ENCODE data around the gene PPP1R17. TPM values are rescaled to one million over a fixed set of nuclear protein-coding genes. Genes with fewer than 3 reads are reported as not detected.

The PPP1R17 gene
- total RNA-seq, 2 experiments from 2014 or later, result not detected

DNA sequence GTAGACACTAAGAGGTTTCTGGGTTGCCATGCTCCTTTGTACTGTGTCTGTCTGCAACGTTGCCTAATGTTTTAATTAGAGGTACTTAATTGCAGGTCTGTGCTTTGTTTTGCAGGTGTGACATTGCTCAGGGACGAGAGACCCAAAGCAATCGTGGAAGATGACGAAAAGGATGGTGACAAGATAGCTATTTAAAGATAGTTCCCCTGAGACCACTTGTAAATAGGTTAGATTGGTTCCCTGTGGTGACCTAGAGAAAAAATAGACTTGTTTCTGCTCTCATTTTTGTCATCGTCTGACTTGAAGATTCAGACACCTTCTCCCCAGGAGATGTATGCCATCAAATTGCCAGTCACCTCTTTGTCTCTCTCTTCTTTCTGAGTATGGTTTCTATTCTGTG, 20.1 kb downstream of the PPP1R17 start:
- CTCF ChIA-PET (ENCODE audit: unreplicated experiment), result no interaction called here
- H3K79me2 ChIP-seq (ENCODE audit: insufficient read depth, low read depth, low read length), result no peaks in the 10 kb centered on the region
- no peaks in the 10 kb centered on the region for H4K20me1 ChIP-seq (ENCODE audit: insufficient read depth, low read length)
- H3K4me3 ChIP-seq (ENCODE audit: low read depth, low read length, poor library complexity, severe bottlenecking), result no peak overlapping the region
- no peak for DNase-seq (ENCODE audit: low spot score)
- H3K4me1 ChIP-seq (ENCODE audit: insufficient read depth, low read length, poor library complexity, severe bottlenecking), result no peaks in the 10 kb centered on the region
- no peak overlapping the region for H3K27ac ChIP-seq (ENCODE audit: low read depth, low read length, poor library complexity, severe bottlenecking)
- H2AFZ ChIP-seq (ENCODE audit: low read length), result no peak overlapping the region
- intact Hi-C loops (cut with micrococcal nuclease; ENCODE audit: unreplicated experiment), result no loop called here
- H3K36me3 ChIP-seq (ENCODE audit: insufficient read depth, low read length), result no peaks in the 10 kb centered on the region
- no peaks in the 10 kb centered on the region for H3K9me2 ChIP-seq (ENCODE audit: insufficient read depth, low read length)
- no peaks in the 10 kb centered on the region for H3K9me3 ChIP-seq (ENCODE audit: low read length)
- POLR2A ChIA-PET, result interaction anchor here (0.7 kb wide), 1 partner anchor 1823 kb away, joined by 3 read pairs; no protein-coding TSS in a partner anchor
- TF ChIP-seq EZH2phosphoT487 (IDR thresholded peaks at IDR 0.05; ENCODE audit: borderline replicate concordance, low read depth, low read length), result no peak
- TF ChIP-seq, protein P1, sequence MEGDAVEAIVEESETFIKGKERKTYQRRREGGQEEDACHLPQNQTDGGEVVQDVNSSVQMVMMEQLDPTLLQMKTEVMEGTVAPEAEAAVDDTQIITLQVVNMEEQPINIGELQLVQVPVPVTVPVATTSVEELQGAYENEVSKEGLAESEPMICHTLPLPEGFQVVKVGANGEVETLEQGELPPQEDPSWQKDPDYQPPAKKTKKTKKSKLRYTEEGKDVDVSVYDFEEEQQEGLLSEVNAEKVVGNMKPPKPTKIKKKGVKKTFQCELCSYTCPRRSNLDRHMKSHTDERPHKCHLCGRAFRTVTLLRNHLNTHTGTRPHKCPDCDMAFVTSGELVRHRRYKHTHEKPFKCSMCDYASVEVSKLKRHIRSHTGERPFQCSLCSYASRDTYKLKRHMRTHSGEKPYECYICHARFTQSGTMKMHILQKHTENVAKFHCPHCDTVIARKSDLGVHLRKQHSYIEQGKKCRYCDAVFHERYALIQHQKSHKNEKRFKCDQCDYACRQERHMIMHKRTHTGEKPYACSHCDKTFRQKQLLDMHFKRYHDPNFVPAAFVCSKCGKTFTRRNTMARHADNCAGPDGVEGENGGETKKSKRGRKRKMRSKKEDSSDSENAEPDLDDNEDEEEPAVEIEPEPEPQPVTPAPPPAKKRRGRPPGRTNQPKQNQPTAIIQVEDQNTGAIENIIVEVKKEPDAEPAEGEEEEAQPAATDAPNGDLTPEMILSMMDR (conservative IDR thresholded peaks at IDR 0.05; ENCODE audit: low read length), result no peak
- no peak overlapping the region for H3K4me2 ChIP-seq (ENCODE audit: low read length)
- BruUV-seq (replicated peaks), result no TSS peak

DNA sequence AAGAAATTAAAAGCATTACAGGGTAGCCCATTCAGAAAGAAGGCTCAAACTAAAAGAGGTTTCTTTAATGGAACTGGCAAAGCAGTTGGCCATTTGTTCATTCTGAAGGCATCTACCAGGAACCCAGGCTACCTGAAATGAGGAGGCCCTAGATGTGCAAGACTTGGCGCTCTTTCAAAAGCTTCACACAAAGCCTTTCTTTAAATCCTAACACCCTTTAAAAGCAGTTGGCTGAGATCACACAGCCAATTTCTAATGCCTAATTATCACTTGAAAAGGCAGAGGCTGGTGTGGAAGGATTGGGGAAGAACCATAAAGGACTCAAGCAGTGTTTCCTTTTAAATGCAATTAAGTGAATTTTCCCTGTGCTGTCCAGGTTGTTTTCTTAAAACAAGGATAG, 23.2 kb downstream of the PPP1R17 start:
- Histone ChIP-seq H3K4me1 (ENCODE audit: insufficient read depth, low read length, poor library complexity, severe bottlenecking) (no peaks in the 10 kb centered on the region), H3K4me3 (ENCODE audit: low read depth, low read length, poor library complexity, severe bottlenecking) (no peak overlapping the region), H3K27ac (ENCODE audit: low read depth, low read length, poor library complexity, severe bottlenecking) (no peak overlapping the region), H3K9me2 (ENCODE audit: insufficient read depth, low read length) (no peaks in the 10 kb centered on the region), H3K36me3 (ENCODE audit: insufficient read depth, low read length) (no peaks in the 10 kb centered on the region), H2AFZ (ENCODE audit: low read length) (no peak overlapping the region), H3K79me2 (ENCODE audit: insufficient read depth, low read depth, low read length) (no peaks in the 10 kb centered on the region), H3K4me2 (ENCODE audit: low read length) (no peak overlapping the region), H4K20me1 (ENCODE audit: insufficient read depth, low read length) (no peaks in the 10 kb centered on the region), H3K9me3 (ENCODE audit: low read length) (no peaks in the 10 kb centered on the region)
- DNase-seq (ENCODE audit: low spot score), result no peak
- intact Hi-C loops (cut with micrococcal nuclease; ENCODE audit: unreplicated experiment), result no loop called here
- TF ChIP-seq, protein P1 (conservative IDR thresholded peaks at IDR 0.05; ENCODE audit: low read length), result no peak
- no TSS peak for BruUV-seq (replicated peaks)
- POLR2A ChIA-PET, result no interaction called here
- CTCF ChIA-PET (ENCODE audit: unreplicated experiment), result no interaction called here

DNA sequence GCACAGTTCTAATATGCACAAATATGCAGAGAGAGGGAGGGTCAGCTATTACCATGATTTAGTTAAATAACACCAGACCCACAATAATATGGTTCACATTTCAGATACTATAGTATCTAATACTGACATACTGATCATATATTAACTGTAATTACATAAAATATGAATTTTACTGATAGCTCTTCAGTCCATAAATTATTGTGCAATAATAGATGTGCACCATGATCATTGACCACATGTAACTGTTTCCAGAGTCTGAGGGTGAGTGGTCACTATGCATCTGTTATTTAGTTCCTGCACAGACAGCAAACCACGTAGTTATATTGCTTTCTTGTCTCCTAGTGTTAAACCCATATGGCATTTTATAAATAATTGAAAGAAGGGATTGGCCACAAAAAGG, 29.3 kb downstream of the PPP1R17 start:
- intact Hi-C loops (cut with micrococcal nuclease; ENCODE audit: unreplicated experiment), result no loop called here
- POLR2A ChIA-PET, result no interaction called here

More for the DNA sequence above, 29.3 kb downstream of the PPP1R17 start:
- Histone ChIP-seq H3K79me2 (ENCODE audit: insufficient read depth, low read depth, low read length) (no peaks in the 10 kb centered on the region), H3K4me2 (ENCODE audit: low read length) (no peak overlapping the region), H4K20me1 (ENCODE audit: insufficient read depth, low read length) (no peaks in the 10 kb centered on the region), H3K9me3 (ENCODE audit: low read length) (no peaks in the 10 kb centered on the region), H3K4me1 (ENCODE audit: insufficient read depth, low read length, poor library complexity, severe bottlenecking) (no peaks in the 10 kb centered on the region), H3K36me3 (ENCODE audit: insufficient read depth, low read length) (no peaks in the 10 kb centered on the region), H3K9me2 (ENCODE audit: insufficient read depth, low read length) (no peaks in the 10 kb centered on the region), H2AFZ (ENCODE audit: low read length) (no peak overlapping the region), H3K27ac (ENCODE audit: low read depth, low read length, poor library complexity, severe bottlenecking) (no peak overlapping the region), H3K4me3 (ENCODE audit: low read depth, low read length, poor library complexity, severe bottlenecking) (no peak overlapping the region)
- CTCF ChIA-PET (ENCODE audit: unreplicated experiment), result no interaction called here
- TF ChIP-seq, protein P1 (conservative IDR thresholded peaks at IDR 0.05; ENCODE audit: low read length), result no peak
- no peak for TF ChIP-seq EZH2phosphoT487 (IDR thresholded peaks at IDR 0.05; ENCODE audit: borderline replicate concordance, low read depth, low read length)
- DNase-seq (ENCODE audit: low spot score), result no peak
- BruUV-seq (replicated peaks), result no TSS peak

Data from OCI-LY7 (cell line).